Aortic smooth muscle cell (primary cell): ENCODE results near the gene B4GALNT1. TPM values are rescaled to one million over a fixed set of nuclear protein-coding genes. Genes with fewer than 3 reads are reported as not detected.

ENCODE experiments used
- total RNA-seq: library from RNA; depleted of rRNA; stranded (reverse); fragments of >200 nt; gene quantifications from 2 replicates; pipeline ENCODE4 v1.2.3, GENCODE V29; 2014

The B4GALNT1 gene
- total RNA-seq, result 1.5 and 2.6 TPM in 2 replicates

GRCh38 chr12:57632958-57633840 lies at the start of gene B4GALNT1:
B4GALNT1 (minus strand) TSS chr12:57633201; CDS start chr12:57632132, 1,069 bp downstream.

GRCh38 chr12:57611108-57611826 lies 21.7 kb downstream of the B4GALNT1 start, which contains the start of gene ARHGEF25:
ARHGEF25 (plus strand) TSS chr12:57611435; CDS start chr12:57611895, 460 bp downstream.

GRCh38 chr12:57604454-57604991 lies 28.5 kb downstream of the B4GALNT1 start, which contains the start of gene DTX3:
DTX3 (plus strand) TSS chr12:57604824; CDS start chr12:57606518, 1,694 bp downstream.

GRCh38 chr12:57590864-57591781 lies 41.9 kb downstream of the B4GALNT1 start, which contains the start of gene PIP4K2C:
PIP4K2C (plus strand) TSS chr12:57591192; CDS start chr12:57591290, 98 bp downstream.

Other genes starting within 250 kb of the B4GALNT1 start
- 7.8 and 14.9 TPM in 2 replicates for gene R3HDM2, start 202.2 kb downstream of the B4GALNT1 start, total RNA-seq
- gene INHBC, start 198.4 kb downstream of the B4GALNT1 start, total RNA-seq, result not detected in 2 replicates
- gene INHBE, start 177.9 kb downstream of the B4GALNT1 start, total RNA-seq, result 0.06 TPM in 1 of 2 replicates, not detected in the other
- 0.13 and 0.31 TPM in 2 replicates for gene GLI1, start 173.4 kb downstream of the B4GALNT1 start, total RNA-seq
- not detected in 2 replicates for gene ARHGAP9, start 153.3 kb downstream of the B4GALNT1 start, total RNA-seq
- gene MARS1, start 145.1 kb downstream of the B4GALNT1 start, total RNA-seq, result 117 and 143 TPM in 2 replicates
- gene DDIT3, start 112.7 kb downstream of the B4GALNT1 start, total RNA-seq, result 36.1 and 51.7 TPM in 2 replicates
- gene MBD6, start 110.4 kb downstream of the B4GALNT1 start, total RNA-seq, result 4.2 and 9.2 TPM in 2 replicates
- gene DCTN2, start 86.0 kb downstream of the B4GALNT1 start, total RNA-seq, result 77.5 and 94.4 TPM in 2 replicates
- gene KIF5A, start 83.2 kb downstream of the B4GALNT1 start, total RNA-seq, result 0.06 and 0.26 TPM in 2 replicates
- 13.5 and 18.1 TPM in 2 replicates for gene PIP4K2C, start 42.0 kb downstream of the B4GALNT1 start, total RNA-seq
- gene DTX3, start 28.4 kb downstream of the B4GALNT1 start, total RNA-seq, result 13.2 and 15.7 TPM in 2 replicates
- 16.8 and 18.8 TPM in 2 replicates for gene ARHGEF25, start 21.8 kb downstream of the B4GALNT1 start, total RNA-seq
- 220 and 268 TPM in 2 replicates for gene OS9, start 60.9 kb upstream of the B4GALNT1 start, total RNA-seq
- 0.13 and 0.19 TPM in 2 replicates for gene AGAP2, start 105.5 kb upstream of the B4GALNT1 start, total RNA-seq
- 58.3 and 67.4 TPM in 2 replicates for gene TSPAN31, start 111.8 kb upstream of the B4GALNT1 start, total RNA-seq
- gene CDK4, start 119.1 kb upstream of the B4GALNT1 start, total RNA-seq, result 145 and 155 TPM in 2 replicates
- gene MARCHF9, start 121.9 kb upstream of the B4GALNT1 start, total RNA-seq, result 5.8 and 6.6 TPM in 2 replicates
- 0.19 and 0.40 TPM in 2 replicates for gene CYP27B1, start 133.9 kb upstream of the B4GALNT1 start, total RNA-seq
- gene METTL1, start 138.9 kb upstream of the B4GALNT1 start, total RNA-seq, result 3.6 and 5.5 TPM in 2 replicates
- gene EEF1AKMT3, start 139.4 kb upstream of the B4GALNT1 start, total RNA-seq, result 5.2 and 5.4 TPM in 2 replicates
- gene TSFM, start 149.6 kb upstream of the B4GALNT1 start, total RNA-seq, result 16.6 and 17.2 TPM in 2 replicates
- 2.4 and 4.6 TPM in 2 replicates for gene AVIL, start 185.5 kb upstream of the B4GALNT1 start, total RNA-seq
- gene CTDSP2, start 213.5 kb upstream of the B4GALNT1 start, total RNA-seq, result 38.3 and 60.7 TPM in 2 replicates